GM23338 (cell line): ENCODE results near the gene SPATS2.

Source experiments
- CTCF ChIP-seq, 2 experiments: fragments of 200-600 bp in 1 of 2; sonication (generic) in 1 of 2; conservative IDR thresholded peaks; 2 replicates each; pipeline versions ENCODE4 v1.5.1 to v1.6.1; 2016 to 2017; ENCODE audit warnings: antibody characterized with exemption in 2 of 2, low read depth in 2 of 2, mild to moderate bottlenecking in 2 of 2, moderate library complexity in 1 of 2
- EZH2phosphoT487 ChIP-seq: fragments of 200-600 bp; sonication (generic); IDR thresholded peaks from one replicate; pipeline ENCODE4 v1.8.1; 2018; ENCODE audit warnings: antibody characterized with exemption; ENCODE audit not compliant: unreplicated experiment
- POLR2AphosphoS5 ChIP-seq: IDR thresholded peaks from 2 replicates; pipeline ENCODE4 v1.6.1; 2016; ENCODE audit warnings: antibody characterized with exemption, low read depth

DNA sequence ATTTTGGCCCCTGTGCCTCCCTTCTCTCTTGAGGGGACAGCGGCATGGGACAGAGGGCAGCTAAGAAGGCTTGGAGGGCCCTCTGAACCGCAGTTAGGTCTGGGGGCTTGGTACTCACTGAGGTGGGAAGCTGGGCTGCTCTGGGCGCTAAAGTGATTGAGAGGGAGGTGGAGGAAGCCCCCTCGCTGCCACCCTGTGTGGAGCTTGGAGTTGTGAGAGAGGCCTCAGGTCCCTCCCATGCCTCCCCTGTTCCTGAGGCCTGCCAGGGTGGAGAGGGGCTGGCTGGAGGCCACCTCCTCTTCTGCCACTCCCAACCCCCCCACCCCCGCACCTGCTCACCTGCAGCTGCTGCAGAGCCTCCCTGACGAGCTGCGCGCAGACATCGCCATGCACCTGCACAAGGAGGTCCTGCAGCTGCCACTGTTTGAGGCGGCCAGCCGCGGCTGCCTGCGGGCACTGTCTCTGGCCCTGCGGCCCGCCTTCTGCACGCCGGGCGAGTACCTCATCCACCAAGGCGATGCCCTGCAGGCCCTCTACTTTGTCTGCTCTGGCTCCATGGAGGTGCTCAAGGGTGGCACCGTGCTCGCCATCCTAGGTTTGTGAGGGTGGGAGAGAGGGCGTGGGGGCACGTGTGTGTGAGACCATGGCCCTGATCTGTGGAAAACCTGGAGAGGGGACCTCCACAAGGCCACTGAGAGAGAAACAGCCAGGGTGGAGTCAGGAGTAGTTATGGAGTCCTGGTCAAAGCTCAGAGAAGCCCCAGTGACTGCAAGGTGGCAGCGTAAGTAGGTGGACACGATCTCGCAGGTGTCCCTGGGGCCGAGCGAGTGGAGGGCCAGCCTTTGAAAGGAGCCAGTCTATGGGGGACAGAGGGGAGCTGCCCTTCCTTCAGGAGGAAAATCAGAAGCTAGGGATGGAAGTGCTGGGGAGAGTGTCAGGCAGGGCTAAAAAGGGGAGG is 182.8 kb downstream of the SPATS2 start:
- TF ChIP-seq POLR2AphosphoS5 (no peak), CTCF (conservative IDR thresholded peaks at IDR 0.05; ENCODE audit: low read depth in 2 of 2) (no peak), EZH2phosphoT487 (no peak)
